ENCODE measurements around the gene VSIG10L.

The VSIG10L gene

GRCh38 chr19:51329411-51329810 lies 12.5 kb downstream of the VSIG10L start:
- H3K9ac ChIP-seq (ENCODE audit: low read length): no peak overlapping the region
- H3K36me3 ChIP-seq (ENCODE audit: insufficient read depth, low read length): no peaks in the 10 kb centered on the region; the same call in 1 of the 2 replicates
- H3K27me3 ChIP-seq (ENCODE audit: insufficient read depth, low read length): no peaks in the 10 kb centered on the region
- TF ChIP-seq EZH2 (IDR thresholded peaks at IDR 0.05; ENCODE audit: borderline replicate concordance, low read length) (no peak), CTCF (IDR thresholded peaks at IDR 0.05; ENCODE audit: low read length) (no peak)
- no peak overlapping the region for H3K4me3 ChIP-seq (ENCODE audit: low read depth, low read length, poor library complexity, severe bottlenecking)
- H3K9me2 ChIP-seq (ENCODE audit: low read depth, low read length): no peaks in the 10 kb centered on the region
- no peaks in the 10 kb centered on the region for H3K79me2 ChIP-seq (ENCODE audit: insufficient read depth, low read length)
- no peaks in the 10 kb centered on the region for H3K9me3 ChIP-seq (ENCODE audit: low read length)
- no peaks in the 10 kb centered on the region for H3K4me1 ChIP-seq (ENCODE audit: insufficient read depth, low read length, severe bottlenecking)
- no peaks in the 10 kb centered on the region for H3F3A ChIP-seq (ENCODE audit: insufficient read depth, low read length)
- no peaks in the 10 kb centered on the region for H4K20me1 ChIP-seq (ENCODE audit: insufficient read depth, low read length)
- H2AFZ ChIP-seq (ENCODE audit: low read length): no peak overlapping the region
- no peak overlapping the region for H3K27ac ChIP-seq (ENCODE audit: low read depth, low read length, poor library complexity, severe bottlenecking)
- no peak overlapping the region for H3K4me2 ChIP-seq (ENCODE audit: low read length)

DNA sequence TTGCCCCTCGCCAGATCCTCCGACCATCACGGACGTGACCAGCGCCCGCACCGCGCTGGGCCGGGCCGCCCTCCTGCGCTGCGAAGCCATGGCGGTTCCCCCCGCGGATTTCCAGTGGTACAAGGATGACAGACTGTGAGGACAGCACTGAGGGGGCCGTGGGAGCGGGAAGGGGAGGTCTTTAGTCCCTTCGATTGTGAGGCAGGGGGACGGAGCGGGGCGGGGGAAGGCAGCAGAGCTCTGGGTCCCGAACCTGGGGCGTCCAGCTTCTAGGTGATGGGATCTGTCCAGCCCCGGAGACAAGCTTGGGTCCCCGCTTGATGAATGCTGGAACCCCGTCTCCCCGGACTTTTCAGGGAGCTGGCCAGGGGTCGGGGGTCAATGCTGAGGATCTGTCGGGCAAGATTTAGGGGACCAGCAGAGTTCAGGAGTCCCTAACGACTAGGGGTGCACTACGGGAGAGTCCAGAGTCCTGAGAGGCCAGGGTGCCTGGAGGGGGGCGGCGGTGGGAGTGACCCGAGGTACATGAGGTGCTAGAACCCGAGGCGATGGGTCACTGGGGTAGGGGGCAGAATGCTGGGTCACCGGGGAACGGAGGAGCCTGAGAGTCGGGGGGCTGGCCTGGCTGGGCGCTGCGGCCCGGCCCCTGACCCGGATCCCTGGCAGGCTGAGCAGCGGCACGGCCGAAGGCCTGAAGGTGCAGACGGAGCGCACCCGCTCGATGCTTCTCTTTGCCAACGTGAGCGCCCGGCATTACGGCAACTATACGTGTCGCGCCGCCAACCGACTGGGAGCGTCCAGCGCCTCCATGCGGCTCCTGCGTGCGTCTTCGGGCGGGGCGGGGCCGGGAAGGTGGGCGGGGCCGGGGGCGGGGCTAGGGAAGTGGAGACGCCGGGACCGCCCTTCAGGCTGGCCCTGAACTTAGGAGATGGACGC lies 14.6 kb downstream of the VSIG10L start:
- Histone ChIP-seq H3K36me3 (ENCODE audit: insufficient read depth, low read length) (no peaks in the 10 kb centered on the region; the same call in 1 of the 2 replicates), H3K9ac (ENCODE audit: low read length) (no peak overlapping the region), H3K4me2 (ENCODE audit: low read length) (no peak overlapping the region), H4K20me1 (ENCODE audit: insufficient read depth, low read length) (no peaks in the 10 kb centered on the region), H3K9me3 (ENCODE audit: low read length) (no peaks in the 10 kb centered on the region), H3K27ac (ENCODE audit: low read depth, low read length, poor library complexity, severe bottlenecking) (no peak overlapping the region), H3K27me3 (ENCODE audit: insufficient read depth, low read length) (no peaks in the 10 kb centered on the region), H3K79me2 (ENCODE audit: insufficient read depth, low read length) (no peaks in the 10 kb centered on the region), H3K4me1 (ENCODE audit: insufficient read depth, low read length, severe bottlenecking) (no peaks in the 10 kb centered on the region), H3K9me2 (ENCODE audit: low read depth, low read length) (no peaks in the 10 kb centered on the region), H3F3A (ENCODE audit: insufficient read depth, low read length) (no peaks in the 10 kb centered on the region), H2AFZ (ENCODE audit: low read length) (no peak overlapping the region), H3K4me3 (ENCODE audit: low read depth, low read length, poor library complexity, severe bottlenecking) (no peak overlapping the region)
- TF ChIP-seq CTCF (IDR thresholded peaks at IDR 0.05; ENCODE audit: low read length) (no peak), EZH2 (IDR thresholded peaks at IDR 0.05; ENCODE audit: borderline replicate concordance, low read length) (no peak)

GRCh38 chr19:51326216-51327065 lies 15.5 kb downstream of the VSIG10L start:
- TF ChIP-seq EZH2 (IDR thresholded peaks at IDR 0.05; ENCODE audit: borderline replicate concordance, low read length) (no peak), CTCF (IDR thresholded peaks at IDR 0.05; ENCODE audit: low read length) (no peak)
- H3K4me3 ChIP-seq (ENCODE audit: low read depth, low read length, poor library complexity, severe bottlenecking): no peak overlapping the region
- H3K9ac ChIP-seq (ENCODE audit: low read length): no peak overlapping the region
- no peaks in the 10 kb centered on the region for H3K27me3 ChIP-seq (ENCODE audit: insufficient read depth, low read length)
- no peaks in the 10 kb centered on the region for H3K9me2 ChIP-seq (ENCODE audit: low read depth, low read length)
- H3K36me3 ChIP-seq (ENCODE audit: insufficient read depth, low read length): no peaks in the 10 kb centered on the region
- H3K4me1 ChIP-seq (ENCODE audit: insufficient read depth, low read length, severe bottlenecking): no peaks in the 10 kb centered on the region
- no peaks in the 10 kb centered on the region for H3K79me2 ChIP-seq (ENCODE audit: insufficient read depth, low read length)
- H3K27ac ChIP-seq (ENCODE audit: low read depth, low read length, poor library complexity, severe bottlenecking): no peak overlapping the region
- no peaks in the 10 kb centered on the region for H4K20me1 ChIP-seq (ENCODE audit: insufficient read depth, low read length)
- H3K9me3 ChIP-seq (ENCODE audit: low read length): no peaks in the 10 kb centered on the region
- no peak overlapping the region for H2AFZ ChIP-seq (ENCODE audit: low read length)
- no peak overlapping the region for H3K4me2 ChIP-seq (ENCODE audit: low read length)
- no peaks in the 10 kb centered on the region for H3F3A ChIP-seq (ENCODE audit: insufficient read depth, low read length)

All from OCI-LY1 (cell line).